ENCODE measurements around the gene ZNF736.
"Not testable (repeated sequence)": the region's sequence is repeated elsewhere in the genome, so short reads cannot be mapped to it uniquely, and the experiment has no call there.

Gene ZNF736

GRCh38 chr7:64294701-64295420 lies 18.9 kb upstream of the ZNF736 start:
- H3K27ac ChIP-seq (ENCODE audit: low read depth, low read length), result no peak overlapping the region
- TF ChIP-seq CTCF (IDR thresholded peaks at IDR 0.05; ENCODE audit: low read depth, low read length, poor library complexity, severe bottlenecking) (no peak), EZH2phosphoT487 (IDR thresholded peaks at IDR 0.05; ENCODE audit: borderline replicate concordance, low read length) (no peak)
- no peaks in the 10 kb centered on the region for H3K79me2 ChIP-seq (ENCODE audit: control insufficient read depth, low read length)
- no peaks in the 10 kb centered on the region for H3K36me3 ChIP-seq (ENCODE audit: control insufficient read depth, low read length)
- H3K4me1 ChIP-seq (ENCODE audit: control insufficient read depth, low read length), result no peaks in the 10 kb centered on the region
- H3K4me3 ChIP-seq (ENCODE audit: low read length), result no peak overlapping the region
- no peaks in the 10 kb centered on the region for H3K9me2 ChIP-seq (replicated peaks; ENCODE audit: control insufficient read depth, low read length)
- no peaks in the 10 kb centered on the region for H4K20me1 ChIP-seq (ENCODE audit: control insufficient read depth, insufficient read depth, low read depth, low read length)
- no peaks in the 10 kb centered on the region for H3F3A ChIP-seq (ENCODE audit: control insufficient read depth, insufficient read depth)
- H3K9me3 ChIP-seq (ENCODE audit: control insufficient read depth, insufficient read depth, low read length), result peaks cover 6% of the 10 kb centered on the region; the same call in 1 of the 2 replicates
- no peak overlapping the region for H3K4me2 ChIP-seq (ENCODE audit: low read length)
- no peaks in the 10 kb centered on the region for H3K27me3 ChIP-seq (ENCODE audit: control insufficient read depth, low read length)

- not testable (repeated sequence) for H3K9me2 ChIP-seq (replicated peaks; ENCODE audit: control insufficient read depth, low read length); H3K27me3 ChIP-seq (ENCODE audit: control insufficient read depth, low read length); H3F3A ChIP-seq (ENCODE audit: control insufficient read depth, insufficient read depth); H3K27ac ChIP-seq (ENCODE audit: low read depth, low read length); H3K4me3 ChIP-seq (ENCODE audit: low read length); H4K20me1 ChIP-seq (ENCODE audit: control insufficient read depth, insufficient read depth, low read depth, low read length); H3K4me1 ChIP-seq (ENCODE audit: control insufficient read depth, low read length); H3K4me2 ChIP-seq (ENCODE audit: low read length); H3K36me3 ChIP-seq (ENCODE audit: control insufficient read depth, low read length); H3K79me2 ChIP-seq (ENCODE audit: control insufficient read depth, low read length)
- peaks cover 11% of the 10 kb centered on the region; the same call in 1 of the 2 replicates for H3K9me3 ChIP-seq (ENCODE audit: control insufficient read depth, insufficient read depth, low read length)
Measured at GRCh38 chr7:64297418-64297817, 16.3 kb upstream of the ZNF736 start.

- H3K36me3 ChIP-seq (ENCODE audit: control insufficient read depth, low read length), result no peaks in the 10 kb centered on the region
- H3K27me3 ChIP-seq (ENCODE audit: control insufficient read depth, low read length), result no peaks in the 10 kb centered on the region
- no peaks in the 10 kb centered on the region for H3K9me2 ChIP-seq (replicated peaks; ENCODE audit: control insufficient read depth, low read length)
- H3K4me3 ChIP-seq (ENCODE audit: low read length), result no peak overlapping the region
- H3F3A ChIP-seq (ENCODE audit: control insufficient read depth, insufficient read depth), result peaks cover 5% of the 10 kb centered on the region; the same call in 1 of the 2 replicates
- H3K4me2 ChIP-seq (ENCODE audit: low read length), result no peak overlapping the region
- TF ChIP-seq CTCF (IDR thresholded peaks at IDR 0.05; ENCODE audit: low read depth, low read length, poor library complexity, severe bottlenecking), result no peak
- no peak for TF ChIP-seq EZH2phosphoT487 (IDR thresholded peaks at IDR 0.05; ENCODE audit: borderline replicate concordance, low read length)
- H3K79me2 ChIP-seq (ENCODE audit: control insufficient read depth, low read length), result peaks cover 1% of the 10 kb centered on the region; the same call in 1 of the 2 replicates
- H3K4me1 ChIP-seq (ENCODE audit: control insufficient read depth, low read length), result peaks cover 18% of the 10 kb centered on the region
- no peaks in the 10 kb centered on the region for H4K20me1 ChIP-seq (ENCODE audit: control insufficient read depth, insufficient read depth, low read depth, low read length)
- H3K27ac ChIP-seq (ENCODE audit: low read depth, low read length), result no peak overlapping the region
- peaks cover 17% of the 10 kb centered on the region; the same call in 1 of the 2 replicates for H3K9me3 ChIP-seq (ENCODE audit: control insufficient read depth, insufficient read depth, low read length)
Measured at GRCh38 chr7:64300641-64301405, 12.9 kb upstream of the ZNF736 start.
